Aorta (tissue), 5 donors: ENCODE data around the gene PA2G4. TPM values are rescaled to one million over a fixed set of nuclear protein-coding genes. Genes with fewer than 3 reads are reported as not detected.

Experiments
- ATAC-seq: fragments of 200-7000 bp; cut with Tn5 transposase; one replicate; pipeline ENCODE4 v1.9.1; 2022; ENCODE audit warnings: moderate library complexity; ENCODE audit not compliant: low FRiP score
- DNase-seq, 2 donors: peaks; one replicate each; pipeline ENCODE4 v3.0.0-alpha.2; 2020
- H3K27ac ChIP-seq, 2 donors: one replicate each; pipeline ENCODE4 v1.5.1; 2013; ENCODE audit warnings: low read length in 2 of 2, mild to moderate bottlenecking in 2 of 2, moderate library complexity in 2 of 2, control low read depth in 1 of 2, inconsistent platforms in 1 of 2, low read depth in 1 of 2
- H3K27me3 ChIP-seq, 2 donors: one replicate each; pipeline ENCODE4 v1.6.1; 2013; ENCODE audit warnings: control low read depth in 1 of 2, low read length in 1 of 2, mild to moderate bottlenecking in 1 of 2, moderate library complexity in 1 of 2; ENCODE audit not compliant: insufficient read depth in 2 of 2, control insufficient read depth in 1 of 2
- H3K36me3 ChIP-seq, 2 donors: one replicate each; pipeline ENCODE4 v1.6.1; 2013; ENCODE audit warnings: control low read depth in 1 of 2, low read length in 1 of 2, mild to moderate bottlenecking in 1 of 2; ENCODE audit not compliant: insufficient read depth in 2 of 2, control insufficient read depth in 1 of 2
- H3K4me1 ChIP-seq, 2 donors: one replicate each; pipeline ENCODE4 v1.6.1; 2013; ENCODE audit warnings: low read length in 2 of 2, control low read depth in 1 of 2, mild to moderate bottlenecking in 1 of 2, moderate library complexity in 1 of 2; ENCODE audit not compliant: insufficient read depth in 2 of 2, control insufficient read depth in 1 of 2
- H3K4me3 ChIP-seq, 2 donors: one replicate each; pipeline ENCODE4 v1.5.1; 2013; ENCODE audit warnings: low read length in 2 of 2, control low read depth in 1 of 2, mild to moderate bottlenecking in 1 of 2
- H3K9me3 ChIP-seq: one replicate; pipeline ENCODE4 v1.6.1; 2013; ENCODE audit warnings: mild to moderate bottlenecking, low read length; ENCODE audit not compliant: control insufficient read depth
- WGBS, 2 donors: extraction: QIAGEN DNeasy Blood & Tissue Kit; methylation state at CpG; one replicate each; pipeline ENCODE4 v1.1.7; 2013; 5-methylcytosine and 5-hydroxymethylcytosine counted together
- intact Hi-C, 2 donors: fragments of 100-400 bp; cut with DNase I; formaldehyde crosslinking; loops; one replicate each; pipeline versions ENCODE4 v1.14.2 to v1.15.0; 2022
- polyA plus RNA-seq, 2 donors: library from polyadenylated mRNA; stranded (reverse); fragments of 200-250 nt; gene quantifications; one replicate each; pipeline ENCODE4 v1.2.3, GENCODE V29; 2013
- total RNA-seq, 2 donors: library from RNA; stranded (reverse); fragmentation: NEBNext Ultra II Directional; extraction: Animal tissue kit (Norgen Biotek cat#: 25700); gene quantifications; one replicate each; pipeline ENCODE4 v1.2.1, GENCODE V29; 2021
- donor health status: healthy with polysubstance abuse.
- donor health status: Bipolar disorder and iron deficiency.
- donor health status: DM: no; HTN: no; CAD: no.
- donor health status: DM: no; HTN: no; CAD: no.
- donor health status: DM: yes; HTN: yes; CAD: no.

Gene PA2G4
- total and polyA plus RNA-seq, 4 donors = 59.9 to 80.8 (median 71.5) TPM

DNA sequence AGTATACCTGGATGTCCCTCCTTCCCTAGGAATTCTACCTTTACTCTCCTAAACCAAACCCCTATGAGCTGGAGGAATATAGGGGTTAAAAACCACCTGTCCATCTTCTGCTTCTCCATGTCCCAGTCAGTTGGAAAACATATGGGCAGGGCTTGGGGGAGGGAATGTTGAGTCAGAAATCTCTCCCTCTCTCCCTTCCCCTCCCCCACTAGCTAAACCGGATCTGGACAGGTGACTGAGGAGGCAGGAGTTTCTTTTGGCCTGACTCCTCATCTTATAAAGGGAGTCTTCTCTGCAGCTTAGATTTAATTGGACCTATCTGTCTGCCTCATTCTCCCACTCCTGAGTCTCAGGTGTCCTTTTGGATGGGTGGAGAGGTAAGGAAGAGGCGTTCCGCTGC lies 18.3 kb upstream of the PA2G4 start:
- Histone ChIP-seq H3K36me3 (no peaks in the 10 kb centered on the region), H3K4me1 (no peaks in the 10 kb centered on the region), H3K4me3 (no peak overlapping the region), H3K9me3 (no peaks in the 10 kb centered on the region), H3K27ac (no peak overlapping the region), H3K27me3 (no peaks in the 10 kb centered on the region)
- DNase-seq (no peak), ATAC-seq (no peak)
- intact Hi-C loops = no loop called here
- 87 to 93% methylated on average over 3 of the region's 3 CpGs for WGBS, 2 donors

DNA sequence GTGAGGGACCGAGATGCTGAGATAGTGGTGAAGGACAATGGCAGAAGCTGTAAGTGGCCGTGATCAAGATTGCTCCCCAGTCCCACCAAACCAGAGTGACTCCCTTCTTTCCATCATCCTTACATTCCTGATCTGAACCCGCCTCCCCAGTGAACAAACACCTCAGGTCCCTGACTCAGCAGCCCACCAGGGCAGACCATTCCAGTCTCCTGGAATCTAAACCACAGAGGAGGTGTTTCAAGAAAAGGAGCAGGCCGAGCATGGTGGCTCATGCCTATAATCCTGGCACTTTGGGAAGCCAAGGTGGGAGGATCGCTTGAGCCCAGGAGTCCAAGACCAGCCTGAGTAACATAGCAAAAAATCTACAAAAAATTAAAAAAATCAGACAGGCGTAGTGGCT lies 17.8 kb upstream of the PA2G4 start:
- Histone ChIP-seq H3K9me3 (no peaks in the 10 kb centered on the region), H3K4me1 (no peaks in the 10 kb centered on the region), H3K27ac (no peak overlapping the region), H3K27me3 (no peaks in the 10 kb centered on the region), H3K36me3 (no peaks in the 10 kb centered on the region), H3K4me3 (no peak overlapping the region)
- WGBS, 2 donors = 85 to 89% methylated on average over 6 of the region's 6 CpGs
- DNase-seq (no peak), ATAC-seq (no peak)
- intact Hi-C loops = no loop called here

DNA sequence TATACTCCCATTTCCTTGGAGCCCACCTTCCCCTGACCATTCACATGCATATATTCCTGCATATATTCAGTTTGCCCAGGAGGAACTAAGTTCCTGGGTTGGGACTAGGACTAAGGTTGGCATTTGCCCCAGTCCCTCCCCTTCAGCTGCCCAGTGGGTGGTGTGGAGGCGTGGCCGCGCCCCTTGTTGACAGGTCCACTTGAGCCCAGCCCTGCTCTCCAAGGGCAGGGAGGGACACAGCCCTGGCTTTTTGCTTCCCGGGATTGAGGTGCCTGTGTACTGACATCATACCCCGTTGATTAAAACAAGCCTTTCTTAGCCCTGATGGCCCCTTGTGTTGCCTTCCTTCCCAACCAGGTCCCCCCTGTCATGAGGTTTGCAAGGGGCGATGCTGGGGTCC lies 17.1 kb upstream of the PA2G4 start:
- H3K9me3 ChIP-seq = no peaks in the 10 kb centered on the region
- no peaks in the 10 kb centered on the region for H3K36me3 ChIP-seq
- no peak overlapping the region for H3K4me3 ChIP-seq
- no peaks in the 10 kb centered on the region for H3K4me1 ChIP-seq
- DNase-seq (peak in 1 of 2 donors; percentile 57), ATAC-seq (peak; percentile 44)
- WGBS, 2 donors = 80 to 84% methylated on average over 6 of the region's 6 CpGs
- H3K27ac ChIP-seq = no peak overlapping the region
- intact Hi-C loops = no loop called here
- no peaks in the 10 kb centered on the region for H3K27me3 ChIP-seq

DNA sequence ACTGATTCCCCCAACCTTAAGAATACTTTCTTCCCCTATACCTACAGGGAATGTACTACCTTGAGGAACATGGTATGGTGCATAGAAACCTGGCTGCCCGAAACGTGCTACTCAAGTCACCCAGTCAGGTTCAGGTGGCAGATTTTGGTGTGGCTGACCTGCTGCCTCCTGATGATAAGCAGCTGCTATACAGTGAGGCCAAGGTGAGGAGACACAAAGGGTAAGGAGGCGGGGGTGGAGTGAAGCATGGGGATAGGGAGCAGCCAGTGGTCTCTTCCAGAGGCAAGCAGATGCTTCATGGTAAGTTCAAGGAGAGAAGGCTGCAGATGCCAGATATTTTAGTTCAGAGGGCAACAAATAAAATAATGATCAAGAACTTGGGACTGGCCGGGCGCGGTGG lies 6.6 kb upstream of the PA2G4 start:
- Histone ChIP-seq H3K27me3 (no peaks in the 10 kb centered on the region), H3K4me1 (no peaks in the 10 kb centered on the region), H3K4me3 (no peak overlapping the region), H3K9me3 (no peaks in the 10 kb centered on the region), H3K36me3 (no peaks in the 10 kb centered on the region), H3K27ac (no peak overlapping the region)
- DNase-seq (no peak), ATAC-seq (no peak)
- 91% methylated on average over 6 of the region's 6 CpGs for WGBS, 2 donors
- intact Hi-C loops = no loop called here

DNA sequence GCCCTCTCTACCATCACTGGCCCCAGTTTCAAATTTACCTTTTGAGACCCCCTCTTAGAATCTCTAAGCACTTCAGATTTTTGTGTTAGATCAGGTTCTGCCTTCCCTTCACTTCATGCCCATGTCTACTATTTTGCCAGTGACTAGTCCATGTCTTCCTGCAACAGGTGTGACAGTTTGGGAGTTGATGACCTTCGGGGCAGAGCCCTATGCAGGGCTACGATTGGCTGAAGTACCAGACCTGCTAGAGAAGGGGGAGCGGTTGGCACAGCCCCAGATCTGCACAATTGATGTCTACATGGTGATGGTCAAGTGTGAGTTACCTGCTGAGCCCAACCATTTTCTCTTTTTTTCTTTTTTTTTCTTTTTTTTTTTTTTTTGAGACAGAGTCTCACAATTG lies 5.8 kb upstream of the PA2G4 start:
- 91 to 93% methylated on average over 3 of the region's 3 CpGs for WGBS, 2 donors
- Histone ChIP-seq H3K9me3 (no peaks in the 10 kb centered on the region), H3K27me3 (no peaks in the 10 kb centered on the region), H3K4me3 (no peak overlapping the region), H3K4me1 (peaks cover 0 to 4% of the 10 kb centered on the region in 2 donors), H3K36me3 (no peaks in the 10 kb centered on the region), H3K27ac (no peak overlapping the region)
- intact Hi-C loops = no loop called here
- ATAC-seq = no peak
- no peak for DNase-seq

DNA sequence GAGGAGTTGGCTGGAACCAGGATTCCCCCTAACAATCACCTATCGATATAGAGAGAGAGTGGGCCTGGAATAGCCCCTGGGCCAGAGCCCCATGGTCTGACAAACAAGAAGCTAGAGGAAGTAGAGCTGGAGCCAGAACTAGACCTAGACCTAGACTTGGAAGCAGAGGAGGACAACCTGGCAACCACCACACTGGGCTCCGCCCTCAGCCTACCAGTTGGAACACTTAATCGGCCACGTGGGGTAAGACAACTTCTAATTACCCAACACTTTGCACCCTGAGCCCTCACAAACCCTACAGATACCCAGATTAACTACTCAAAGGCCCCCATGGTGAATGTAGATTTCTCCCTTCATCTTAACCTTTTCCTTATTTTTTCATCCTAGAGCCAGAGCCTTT lies 4.6 kb upstream of the PA2G4 start:
- no peak for DNase-seq
- no peaks in the 10 kb centered on the region for H3K36me3 ChIP-seq

DNA sequence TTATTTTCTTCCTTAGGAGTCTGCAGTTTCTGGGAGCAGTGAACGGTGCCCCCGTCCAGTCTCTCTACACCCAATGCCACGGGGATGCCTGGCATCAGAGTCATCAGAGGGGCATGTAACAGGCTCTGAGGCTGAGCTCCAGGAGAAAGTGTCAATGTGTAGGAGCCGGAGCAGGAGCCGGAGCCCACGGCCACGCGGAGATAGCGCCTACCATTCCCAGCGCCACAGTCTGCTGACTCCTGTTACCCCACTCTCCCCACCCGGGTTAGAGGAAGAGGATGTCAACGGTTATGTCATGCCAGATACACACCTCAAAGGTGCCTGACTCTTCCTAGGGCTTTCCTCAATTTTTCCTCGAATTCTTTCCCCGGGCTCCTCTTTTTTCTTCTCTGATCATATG lies 3.3 kb upstream of the PA2G4 start:
- ATAC-seq (no peak), DNase-seq (no peak)

More for the DNA sequence above, 4.6 kb upstream of the PA2G4 start:
- H3K4me1 ChIP-seq = peaks cover 0 to 4% of the 10 kb centered on the region in 2 donors
- no peak overlapping the region for H3K4me3 ChIP-seq
- H3K9me3 ChIP-seq = no peaks in the 10 kb centered on the region
- no peak for ATAC-seq
- intact Hi-C loops = loop anchor here in 1 of 2 donors (10.0 kb wide), 2 partner anchors 55 to 95 kb away; partner anchors contain the start of gene RPS26
- no peaks in the 10 kb centered on the region for H3K27me3 ChIP-seq
- H3K27ac ChIP-seq = no peak overlapping the region
- 83 to 94% methylated on average over 4 of the region's 4 CpGs for WGBS, 2 donors

DNA sequence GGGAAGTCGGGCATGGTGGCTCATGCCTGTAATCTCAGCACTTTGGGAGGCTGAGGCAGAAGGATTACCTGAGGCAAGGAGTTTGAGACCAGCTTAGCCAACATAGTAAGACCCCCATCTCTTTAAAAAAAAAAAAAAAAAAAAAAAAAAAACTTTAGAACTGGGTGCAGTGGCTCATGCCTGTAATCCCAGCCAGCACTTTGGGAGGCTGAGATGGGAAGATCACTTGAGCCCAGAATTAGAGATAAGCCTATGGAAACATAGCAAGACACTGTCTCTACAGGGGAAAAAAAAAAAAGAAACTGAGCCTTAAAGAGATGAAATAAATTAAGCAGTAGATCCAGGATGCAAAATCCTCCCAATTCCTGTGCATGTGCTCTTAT lies 1.7 kb upstream of the PA2G4 start:
- Histone ChIP-seq H3K36me3 (peaks cover 0 to 4% of the 10 kb centered on the region in 2 donors), H3K27ac (no peak overlapping the region), H3K9me3 (no peaks in the 10 kb centered on the region), H3K27me3 (no peaks in the 10 kb centered on the region), H3K4me3 (no peak overlapping the region), H3K4me1 (peaks cover 0 to 9% of the 10 kb centered on the region in 2 donors)
- intact Hi-C loops = loop anchor here in 1 of 2 donors (2.0 to 10.0 kb wide), 3 partner anchors 24 to 98 kb away; partner anchors contain the start of gene RPS26
- no peak for DNase-seq
- 86 to 89% methylated on average over 1 of the region's 1 CpG for WGBS, 2 donors
- ATAC-seq = no peak

More for the DNA sequence above, 3.3 kb upstream of the PA2G4 start:
- Histone ChIP-seq H3K4me1 (peaks cover 0 to 9% of the 10 kb centered on the region in 2 donors), H3K27me3 (no peaks in the 10 kb centered on the region), H3K27ac (no peak overlapping the region), H3K9me3 (no peaks in the 10 kb centered on the region), H3K36me3 (no peaks in the 10 kb centered on the region), H3K4me3 (no peak overlapping the region)
- 88 to 92% methylated on average over 14 of the region's 14 CpGs for WGBS, 2 donors
- intact Hi-C loops = loop anchor here in 1 of 2 donors (10.0 kb wide), 2 partner anchors 56 to 96 kb away; partner anchors contain the start of gene RPS26

DNA sequence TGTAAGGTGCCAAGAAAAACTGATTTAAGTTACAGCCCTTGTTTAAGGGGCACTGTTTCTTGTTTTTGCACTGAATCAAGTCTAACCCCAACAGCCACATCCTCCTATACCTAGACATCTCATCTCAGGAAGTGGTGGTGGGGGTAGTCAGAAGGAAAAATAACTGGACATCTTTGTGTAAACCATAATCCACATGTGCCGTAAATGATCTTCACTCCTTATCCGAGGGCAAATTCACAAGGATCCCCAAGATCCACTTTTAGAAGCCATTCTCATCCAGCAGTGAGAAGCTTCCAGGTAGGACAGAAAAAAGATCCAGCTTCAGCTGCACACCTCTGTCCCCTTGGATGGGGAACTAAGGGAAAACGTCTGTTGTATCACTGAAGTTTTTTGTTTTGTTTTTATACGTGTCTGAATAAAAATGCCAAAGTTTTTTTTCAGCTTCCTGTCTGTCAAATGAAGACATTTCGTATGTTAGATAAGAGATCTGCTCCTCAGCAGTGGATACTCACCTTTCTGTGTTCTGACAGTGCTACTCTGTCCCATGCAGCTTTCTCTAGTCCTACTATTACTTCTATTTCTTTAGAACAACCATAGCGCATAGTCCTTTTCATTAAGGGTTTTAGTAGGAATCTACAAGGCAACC lies 1.2 kb upstream of the PA2G4 start:
- 47% methylated on average over 6 of the region's 6 CpGs for WGBS, 2 donors
- no peak for ATAC-seq
- H3K27me3 ChIP-seq = no peaks in the 10 kb centered on the region

More for the DNA sequence above, 1.2 kb upstream of the PA2G4 start:
- no peak for DNase-seq
- no peaks in the 10 kb centered on the region for H3K9me3 ChIP-seq
- peaks cover 0 to 9% of the 10 kb centered on the region in 2 donors for H3K4me1 ChIP-seq
- intact Hi-C loops = loop anchor here in 1 of 2 donors (2.0 to 10.0 kb wide), 3 partner anchors 24 to 98 kb away; partner anchors contain the start of gene RPS26
- H3K36me3 ChIP-seq = peaks cover 0 to 4% of the 10 kb centered on the region in 2 donors
- peak overlapping the region in 1 of 2 donors; percentile 34 for H3K27ac ChIP-seq
- peak overlapping the region in 1 of 2 donors; percentile 51 for H3K4me3 ChIP-seq
